ENCODE data around the gene ADARB1. TPM values are rescaled to one million over a fixed set of nuclear protein-coding genes. Genes with fewer than 3 reads are reported as not detected.
A peak's percentile ranks its signal among the peaks of the same experiment; 100 is the strongest.

Gene ADARB1
- total RNA-seq, 1 experiment from 2014 or later = 5.0 TPM

DNA sequence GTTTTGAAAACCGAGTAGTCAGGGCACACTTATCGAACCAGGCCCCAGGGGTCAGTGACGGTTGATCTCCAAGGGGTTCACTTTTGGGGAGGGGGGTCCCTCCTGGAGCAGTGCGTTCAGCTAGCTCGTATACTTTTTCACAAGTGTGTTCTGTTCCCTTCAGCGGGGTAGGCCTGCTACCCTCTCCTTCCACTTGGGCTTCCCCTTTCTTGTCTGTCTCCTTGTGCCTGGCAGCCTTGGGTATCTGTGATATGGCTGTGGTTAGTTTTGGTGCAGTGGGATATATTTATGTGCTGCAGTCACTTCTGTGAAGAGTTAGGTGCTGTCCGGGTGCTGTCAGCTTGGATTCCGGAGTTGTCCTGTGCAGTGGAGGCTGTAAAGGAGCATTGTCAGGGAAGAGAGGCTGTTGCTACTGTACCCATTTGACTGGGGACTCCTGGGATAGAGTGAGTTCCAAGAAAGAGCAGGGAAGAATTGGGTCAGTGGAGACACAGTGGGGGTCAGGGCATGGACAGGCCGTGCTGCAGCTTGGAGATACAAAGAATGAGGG lies 29.7 kb downstream of the ADARB1 start:
- no peak for DNase-seq (ENCODE audit: low read depth)
- in situ Hi-C loops (cut with HindIII; ENCODE audit: low pct_unique_long_range_greater_than_20kb, low sequenced_read_pairs) = no loop called here

DNA sequence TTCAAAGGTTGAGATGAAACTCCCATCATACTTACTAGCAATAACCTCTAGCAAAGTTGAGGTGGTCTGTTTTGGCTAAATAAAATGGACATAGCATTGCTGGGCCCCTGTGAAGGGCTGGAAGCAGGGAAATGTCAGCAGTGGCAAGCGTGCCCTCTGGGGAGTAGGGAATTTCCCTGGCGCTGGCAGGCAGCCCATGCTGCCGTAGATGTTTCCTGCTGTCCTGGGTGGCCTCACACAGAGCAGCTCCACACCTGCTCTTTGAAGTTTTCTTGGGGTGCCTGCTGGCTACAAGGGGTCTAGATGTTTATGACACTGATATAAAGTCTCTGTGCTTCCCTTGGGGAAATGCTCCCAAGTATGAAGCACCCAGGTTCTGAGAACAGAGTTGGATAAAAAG lies 30.2 kb downstream of the ADARB1 start:
- peak; percentile 25 for DNase-seq (ENCODE audit: low read depth)
- in situ Hi-C loops (cut with HindIII; ENCODE audit: low pct_unique_long_range_greater_than_20kb, low sequenced_read_pairs) = no loop called here

DNA sequence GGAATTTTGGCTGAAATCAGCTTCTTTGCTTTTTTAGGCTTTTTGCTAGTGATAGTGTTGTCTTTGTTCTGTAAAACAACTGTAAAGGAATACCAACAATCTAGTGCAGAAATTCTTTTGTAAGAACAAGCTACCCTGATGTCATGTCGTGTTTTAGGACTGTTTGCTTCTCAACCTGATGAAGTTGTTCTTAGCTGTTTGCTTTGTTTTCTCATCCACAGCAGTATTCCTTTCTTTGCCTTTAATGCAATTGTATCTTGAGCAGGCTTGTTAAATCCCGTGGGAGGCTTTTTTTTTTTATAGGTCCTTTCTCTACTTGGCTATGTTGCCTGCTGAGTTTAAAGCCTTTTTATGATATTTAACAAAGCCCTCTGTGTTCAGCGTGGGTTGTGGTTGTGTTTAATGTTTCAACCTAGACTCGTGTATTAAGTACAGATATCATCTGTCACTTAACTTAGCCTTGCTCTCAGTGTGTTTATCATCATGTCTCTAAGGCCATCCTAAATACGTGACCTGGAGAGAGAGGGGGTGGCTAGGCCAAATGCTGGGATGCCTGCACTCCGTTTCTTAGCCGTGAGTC lies 31.6 kb downstream of the ADARB1 start:
- in situ Hi-C loops (cut with HindIII; ENCODE audit: low pct_unique_long_range_greater_than_20kb, low sequenced_read_pairs) = no loop called here
- no peak for DNase-seq (ENCODE audit: low read depth)

DNA sequence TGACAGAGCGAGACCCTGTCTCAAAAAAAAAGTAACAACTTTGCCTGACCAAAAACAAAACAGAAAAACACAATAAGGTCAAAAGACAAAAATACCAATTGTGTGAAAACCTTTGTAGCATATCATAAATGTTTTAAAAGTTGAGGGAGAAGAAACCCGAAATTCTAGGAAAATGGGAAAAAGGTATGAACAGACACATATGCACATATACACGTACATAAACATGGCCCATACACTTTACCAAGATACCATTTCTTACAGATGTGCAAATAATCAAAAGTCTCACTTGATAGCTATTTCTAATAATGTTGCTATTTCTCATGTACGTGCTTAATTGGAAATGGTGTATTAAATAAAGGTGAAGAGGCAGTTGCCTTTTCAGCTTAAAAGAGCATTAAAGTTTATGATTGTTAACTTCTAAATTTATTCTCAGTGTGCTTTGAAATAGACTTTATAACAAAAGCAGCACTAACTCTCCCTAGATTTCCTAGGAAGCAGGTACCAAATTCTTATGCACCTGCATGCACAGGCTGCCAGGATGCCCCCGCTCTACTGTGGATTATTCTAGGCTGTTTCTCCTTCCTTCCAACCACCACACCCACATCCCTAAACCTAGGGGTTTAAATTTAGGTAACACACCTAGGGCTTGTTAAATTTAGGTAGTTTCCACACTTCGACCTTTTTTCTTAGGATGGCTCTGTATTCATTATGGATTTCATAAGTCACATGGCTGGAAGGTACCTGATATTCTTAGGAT lies 33.8 kb downstream of the ADARB1 start:
- in situ Hi-C loops (cut with HindIII; ENCODE audit: low pct_unique_long_range_greater_than_20kb, low sequenced_read_pairs) = no loop called here
- DNase-seq (ENCODE audit: low read depth) = no peak

DNA sequence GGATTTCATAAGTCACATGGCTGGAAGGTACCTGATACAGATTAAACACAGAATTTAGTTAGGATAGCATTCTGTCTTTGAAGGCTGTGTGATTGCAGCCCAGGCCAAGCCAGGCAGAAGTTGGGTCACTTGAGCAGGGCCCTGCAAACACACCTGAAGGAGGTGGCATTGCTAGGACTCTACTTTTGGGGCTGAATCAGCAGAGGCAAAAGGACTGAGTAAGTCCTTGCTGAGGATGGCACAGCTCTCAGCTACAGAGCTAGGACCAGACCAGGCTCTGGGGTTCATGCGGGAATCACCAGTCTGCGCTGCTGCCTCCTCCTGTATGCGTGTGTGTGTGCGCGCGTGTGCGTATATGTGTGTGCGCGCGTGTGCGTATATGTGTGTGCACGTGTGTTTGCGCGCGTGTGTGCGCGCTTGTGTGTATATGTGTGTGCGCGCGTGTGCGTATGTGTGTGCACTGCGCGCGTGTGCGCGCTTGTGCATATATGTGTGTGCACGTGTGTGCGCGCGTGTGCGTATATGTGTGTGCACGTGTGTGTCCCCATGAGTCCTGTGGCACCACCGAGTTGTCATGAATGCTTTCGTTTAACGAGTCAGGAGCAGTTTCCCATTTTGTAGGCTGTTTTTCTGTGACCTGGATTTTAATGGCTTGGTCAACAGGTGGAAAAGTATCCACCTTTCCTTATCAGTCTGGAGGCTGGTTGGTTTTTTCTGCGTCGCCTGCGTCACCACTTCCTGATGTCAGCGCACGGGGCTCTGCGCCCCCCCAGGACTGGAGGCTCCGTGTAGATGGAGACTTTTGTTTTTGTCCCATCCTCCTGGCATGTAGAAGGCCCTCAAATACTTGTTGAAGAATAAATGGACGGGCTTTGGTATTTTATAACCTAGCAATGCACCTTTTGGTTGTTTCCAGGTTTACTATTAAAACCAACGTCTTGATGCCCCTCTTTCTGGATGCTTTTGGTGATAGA lies 34.7 kb downstream of the ADARB1 start:
- DNase-seq (ENCODE audit: low read depth) = no peak
- in situ Hi-C loops (cut with HindIII; ENCODE audit: low pct_unique_long_range_greater_than_20kb, low sequenced_read_pairs) = no loop called here

DNA sequence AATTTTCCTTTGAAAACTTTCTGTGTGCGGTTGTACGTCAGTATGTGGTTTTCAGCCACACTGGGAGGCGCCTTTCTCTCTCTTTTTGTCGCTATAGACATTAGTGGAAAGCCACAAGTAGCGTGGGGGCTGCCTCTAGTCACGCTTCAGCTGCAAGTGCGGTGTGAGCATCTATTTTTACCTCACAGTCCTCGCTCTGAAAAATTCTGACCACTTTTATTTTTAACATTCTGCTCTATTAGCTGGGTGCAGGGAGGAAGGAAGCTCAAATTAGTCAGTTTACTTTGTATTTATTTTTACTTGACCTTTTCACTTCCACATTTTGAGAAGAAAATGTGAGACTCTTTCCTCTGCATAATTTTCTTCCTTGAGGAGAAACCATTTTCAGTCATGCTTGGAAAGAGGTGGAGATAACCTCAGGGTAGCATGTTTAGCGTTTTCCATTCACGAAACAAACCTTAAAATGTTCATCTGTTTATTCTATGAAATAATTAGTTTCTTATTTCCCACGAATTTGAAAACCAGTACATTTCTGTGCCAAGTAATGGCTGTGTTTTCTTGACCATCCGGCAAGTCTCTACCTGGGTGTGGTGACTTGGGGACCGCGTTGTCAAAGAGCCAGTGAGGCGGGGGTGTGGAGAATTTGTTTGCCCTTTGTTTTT lies 35.6 kb downstream of the ADARB1 start:
- no peak for DNase-seq (ENCODE audit: low read depth)
- in situ Hi-C loops (cut with HindIII; ENCODE audit: low pct_unique_long_range_greater_than_20kb, low sequenced_read_pairs) = no loop called here

DNA sequence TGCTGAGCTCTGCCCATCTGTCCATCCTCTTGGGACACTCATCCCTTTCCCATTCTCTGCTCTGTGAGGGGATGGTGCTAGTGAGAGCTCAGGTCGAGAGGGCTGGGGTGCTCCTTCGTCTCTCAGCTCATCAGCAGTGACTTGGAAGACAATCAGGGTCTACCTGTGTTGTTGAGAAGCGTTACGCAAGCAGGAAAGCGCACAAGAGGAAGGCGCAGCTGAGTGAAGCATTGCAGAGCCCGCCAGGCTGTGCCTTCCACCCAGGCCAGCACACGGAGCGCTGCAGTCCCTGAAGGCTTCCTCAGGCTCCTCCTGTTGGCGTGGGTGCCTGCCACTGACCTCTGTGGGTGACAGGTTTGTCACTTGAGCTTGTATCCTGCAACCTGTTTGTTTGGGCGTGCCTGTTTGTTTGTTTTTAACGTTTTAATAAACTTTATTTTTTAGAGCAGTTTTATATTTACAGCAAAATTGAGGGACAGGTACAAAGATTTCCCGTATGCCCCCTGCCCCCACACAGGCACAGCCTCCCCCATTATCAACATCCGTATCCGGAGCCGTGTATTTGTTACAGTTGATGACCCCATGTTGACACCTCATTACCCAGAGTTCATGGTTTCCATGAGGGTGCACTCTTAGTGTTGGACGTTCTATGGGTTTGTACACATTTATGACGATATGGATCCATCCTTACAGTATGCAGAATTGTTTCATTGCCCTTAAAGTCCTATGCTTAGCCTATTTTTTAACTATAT lies 36.7 kb downstream of the ADARB1 start:
- DNase-seq (ENCODE audit: low read depth) = no peak
- in situ Hi-C loops (cut with HindIII; ENCODE audit: low pct_unique_long_range_greater_than_20kb, low sequenced_read_pairs) = no loop called here

DNA sequence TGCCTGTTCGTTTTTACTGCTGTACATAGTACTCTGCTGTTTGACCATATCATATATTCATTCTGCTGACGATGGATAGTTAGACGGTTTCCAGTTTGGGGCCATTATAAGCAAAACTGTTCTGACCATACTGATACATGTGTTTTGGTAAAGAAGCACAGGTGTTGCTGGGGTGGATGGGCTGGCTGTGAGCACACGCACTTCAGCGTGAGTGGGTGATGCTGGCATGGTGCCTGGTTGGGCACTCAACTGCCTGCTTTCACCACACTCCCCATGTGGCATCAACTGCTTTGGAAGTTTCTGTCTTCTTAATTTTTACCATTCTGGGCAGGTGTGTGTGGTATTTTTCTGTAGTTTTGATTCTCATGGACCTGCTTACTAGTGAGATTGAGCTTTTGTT lies 37.3 kb downstream of the ADARB1 start:
- in situ Hi-C loops (cut with HindIII; ENCODE audit: low pct_unique_long_range_greater_than_20kb, low sequenced_read_pairs) = no loop called here
- no peak for DNase-seq (ENCODE audit: low read depth)

DNA sequence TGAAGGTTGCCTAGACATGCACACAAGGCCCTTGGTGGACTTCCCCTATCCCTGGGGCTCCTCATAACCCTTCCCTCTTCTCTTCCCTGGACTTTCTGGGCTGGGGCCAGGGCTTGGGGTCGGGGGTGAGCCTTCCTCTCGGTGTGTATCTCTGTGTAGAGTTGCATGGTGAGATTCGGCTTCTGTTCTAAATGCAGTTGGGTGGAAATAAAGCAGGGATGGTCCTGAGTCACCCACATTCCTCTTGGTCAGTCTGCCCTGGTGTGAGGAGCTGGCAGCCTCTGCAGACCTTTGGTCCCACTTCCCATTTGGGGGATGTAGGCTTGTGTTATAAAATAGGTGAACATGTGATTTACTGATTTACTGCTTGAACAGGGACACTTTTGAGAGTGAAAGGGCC lies 38.0 kb downstream of the ADARB1 start:
- in situ Hi-C loops (cut with HindIII; ENCODE audit: low pct_unique_long_range_greater_than_20kb, low sequenced_read_pairs) = no loop called here
- no peak for DNase-seq (ENCODE audit: low read depth)

DNA sequence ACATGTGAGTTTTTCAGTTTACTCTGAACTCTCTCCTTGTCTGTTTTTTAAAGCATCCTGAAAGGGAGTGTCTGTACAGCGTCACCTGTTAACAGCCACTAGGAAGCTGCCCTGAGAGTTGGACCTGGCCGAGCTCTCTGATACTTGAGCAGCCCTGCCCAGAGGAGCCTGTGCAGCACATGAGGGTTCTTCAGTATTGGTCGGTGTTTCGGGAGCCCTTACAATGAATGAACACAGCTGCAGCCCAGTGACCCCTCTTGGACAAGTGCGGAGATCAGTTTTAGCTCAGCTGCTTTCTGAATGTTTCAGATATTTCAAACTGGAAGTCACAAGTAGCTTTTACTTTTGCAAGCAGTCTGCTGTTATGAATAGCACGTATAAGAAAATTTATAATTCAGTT lies 39.2 kb downstream of the ADARB1 start:
- in situ Hi-C loops (cut with HindIII; ENCODE audit: low pct_unique_long_range_greater_than_20kb, low sequenced_read_pairs) = no loop called here
- no peak for DNase-seq (ENCODE audit: low read depth)

DNA sequence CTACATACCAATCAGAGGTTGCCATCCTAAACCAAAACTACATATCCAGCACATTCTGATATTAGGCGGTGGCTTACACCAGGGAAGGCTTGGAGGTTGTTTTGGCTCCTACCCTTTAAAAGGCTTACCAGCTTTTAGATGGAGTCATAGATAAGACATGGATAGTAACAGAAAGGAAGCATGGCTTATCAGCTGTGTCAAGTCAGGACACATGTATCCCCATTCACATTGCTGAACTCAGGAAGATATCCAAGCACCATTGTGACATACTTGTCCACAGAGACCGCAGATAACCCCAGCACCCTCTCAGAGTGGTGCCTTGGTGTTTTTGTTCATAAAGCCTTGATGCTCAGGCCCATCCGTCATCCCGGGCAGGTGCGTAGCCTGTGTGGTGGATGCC lies 39.7 kb downstream of the ADARB1 start:
- in situ Hi-C loops (cut with HindIII; ENCODE audit: low pct_unique_long_range_greater_than_20kb, low sequenced_read_pairs) = no loop called here

DNA sequence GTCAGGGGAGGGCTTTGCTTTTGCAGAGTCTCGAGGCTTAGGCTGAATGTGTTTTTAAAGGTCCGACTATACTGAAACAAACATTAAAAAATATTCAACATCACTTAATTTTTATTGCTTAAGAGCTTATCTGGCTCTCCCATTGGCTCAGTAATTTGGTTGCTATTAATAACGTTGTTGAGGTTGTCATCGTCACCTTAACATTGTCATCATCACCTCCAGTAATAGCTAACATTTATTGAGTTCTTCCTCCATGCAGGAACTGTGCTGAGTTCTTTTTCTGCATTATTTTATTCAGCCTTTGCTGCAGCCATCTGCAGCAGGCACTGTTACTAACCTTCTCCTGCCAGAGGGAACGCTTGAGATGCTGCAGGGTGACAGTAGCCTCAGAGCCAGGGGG lies 40.1 kb downstream of the ADARB1 start:
- in situ Hi-C loops (cut with HindIII; ENCODE audit: low pct_unique_long_range_greater_than_20kb, low sequenced_read_pairs) = no loop called here
- DNase-seq (ENCODE audit: low read depth) = no peak

More for the DNA sequence above, 39.7 kb downstream of the ADARB1 start:
- no peak for DNase-seq (ENCODE audit: low read depth)

DNA sequence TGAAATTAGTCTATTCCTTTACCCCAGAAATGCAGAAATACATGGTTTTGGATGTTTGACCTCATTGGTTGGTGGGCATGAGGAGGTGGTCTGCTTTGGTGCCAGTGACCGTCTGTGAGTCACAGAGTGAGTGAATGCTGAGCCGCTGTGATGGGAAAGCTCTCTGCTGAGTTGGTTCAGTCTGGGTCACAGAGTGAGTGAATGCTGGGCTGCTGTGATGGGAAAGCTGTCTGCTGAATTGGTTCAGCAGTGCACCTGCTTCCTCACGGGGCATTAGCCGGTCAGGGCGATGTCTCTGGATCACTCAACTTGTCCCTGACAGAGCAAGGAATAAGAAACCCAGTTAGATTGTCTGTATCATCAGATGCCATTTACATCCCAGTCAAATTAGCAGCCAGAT lies 40.8 kb downstream of the ADARB1 start:
- in situ Hi-C loops (cut with HindIII; ENCODE audit: low pct_unique_long_range_greater_than_20kb, low sequenced_read_pairs) = no loop called here
- DNase-seq (ENCODE audit: low read depth) = no peak

DNA sequence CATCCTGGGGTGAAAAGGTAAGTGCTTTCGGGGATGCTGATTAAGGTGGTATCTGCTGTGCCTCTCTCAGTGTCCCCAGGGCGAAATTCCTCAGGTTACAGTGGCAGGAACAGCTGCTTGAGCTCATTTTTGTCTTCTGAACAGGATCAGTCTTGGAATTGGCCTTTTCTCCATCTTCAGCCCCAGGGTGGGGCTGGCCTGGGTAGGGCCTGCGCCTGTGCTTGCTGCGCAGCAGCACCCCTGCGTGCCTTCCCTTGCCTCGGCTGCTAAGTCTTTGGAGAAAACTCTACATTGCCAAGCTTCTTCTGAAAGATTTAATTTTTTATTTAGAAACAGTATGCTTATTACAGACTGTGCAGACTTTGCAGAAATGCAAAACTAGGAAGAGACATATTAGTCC lies 41.7 kb downstream of the ADARB1 start:
- in situ Hi-C loops (cut with HindIII; ENCODE audit: low pct_unique_long_range_greater_than_20kb, low sequenced_read_pairs) = no loop called here
- DNase-seq (ENCODE audit: low read depth) = no peak

DNA sequence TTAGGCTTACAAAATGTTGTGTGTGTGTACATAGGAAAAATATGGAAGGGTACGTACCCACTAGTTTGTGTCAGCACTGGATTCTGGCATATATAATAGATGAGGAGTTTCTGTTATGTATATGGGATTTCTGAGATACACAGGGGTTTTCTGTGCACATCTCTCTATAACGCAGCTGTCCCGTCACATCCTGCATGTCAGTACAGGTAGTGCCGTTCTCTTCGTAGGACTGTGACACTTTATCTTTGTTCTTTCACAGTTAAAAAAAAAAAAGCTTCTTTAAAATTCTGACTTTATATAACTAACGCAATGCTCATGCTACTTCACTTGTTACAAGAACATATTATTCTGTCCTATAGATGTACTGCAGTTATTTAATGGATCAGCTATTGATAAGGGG lies 42.9 kb downstream of the ADARB1 start:
- in situ Hi-C loops (cut with HindIII; ENCODE audit: low pct_unique_long_range_greater_than_20kb, low sequenced_read_pairs) = no loop called here

DNA sequence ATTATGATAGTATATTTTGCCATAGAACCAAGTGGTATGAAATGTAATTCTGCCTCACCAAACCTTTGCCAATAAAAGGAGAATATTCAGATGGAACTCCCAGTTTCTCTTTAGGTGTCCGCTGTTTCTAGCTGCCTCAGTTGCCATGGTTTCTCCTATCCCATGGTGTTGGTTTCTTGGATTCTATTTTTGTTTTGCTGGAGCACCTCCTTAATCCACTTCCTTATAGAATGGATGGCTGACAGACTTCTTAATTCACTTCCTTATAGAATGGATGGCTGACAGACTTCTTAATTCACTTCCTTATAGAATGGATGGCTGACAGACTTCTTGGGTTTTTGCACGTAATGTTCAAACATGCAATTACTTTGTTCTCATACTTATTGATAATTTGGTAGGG lies 43.7 kb downstream of the ADARB1 start:
- no peak for DNase-seq (ENCODE audit: low read depth)
- in situ Hi-C loops (cut with HindIII; ENCODE audit: low pct_unique_long_range_greater_than_20kb, low sequenced_read_pairs) = no loop called here

More for the DNA sequence above, 42.9 kb downstream of the ADARB1 start:
- DNase-seq (ENCODE audit: low read depth) = no peak

DNA sequence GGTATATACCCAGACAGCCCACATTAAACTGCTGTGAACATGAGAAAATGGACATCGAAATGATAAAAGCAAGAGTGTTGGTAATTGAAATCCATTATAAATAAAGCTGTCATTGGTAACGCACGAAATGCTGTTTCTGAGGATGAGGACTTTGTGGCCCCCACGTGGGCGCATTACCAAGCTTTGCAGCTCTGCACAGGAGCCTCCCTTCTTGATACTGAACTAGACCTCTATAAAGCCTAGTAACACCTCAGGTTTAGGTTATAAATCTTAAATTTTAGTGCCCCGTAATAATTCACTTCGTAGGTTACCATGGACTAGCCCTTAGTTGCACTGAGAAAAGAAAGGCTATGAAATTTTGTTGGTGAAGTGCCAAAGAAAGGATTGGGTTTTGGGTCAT lies 45.4 kb downstream of the ADARB1 start:
- no peak for DNase-seq (ENCODE audit: low read depth)
- in situ Hi-C loops (cut with HindIII; ENCODE audit: low pct_unique_long_range_greater_than_20kb, low sequenced_read_pairs) = no loop called here

DNA sequence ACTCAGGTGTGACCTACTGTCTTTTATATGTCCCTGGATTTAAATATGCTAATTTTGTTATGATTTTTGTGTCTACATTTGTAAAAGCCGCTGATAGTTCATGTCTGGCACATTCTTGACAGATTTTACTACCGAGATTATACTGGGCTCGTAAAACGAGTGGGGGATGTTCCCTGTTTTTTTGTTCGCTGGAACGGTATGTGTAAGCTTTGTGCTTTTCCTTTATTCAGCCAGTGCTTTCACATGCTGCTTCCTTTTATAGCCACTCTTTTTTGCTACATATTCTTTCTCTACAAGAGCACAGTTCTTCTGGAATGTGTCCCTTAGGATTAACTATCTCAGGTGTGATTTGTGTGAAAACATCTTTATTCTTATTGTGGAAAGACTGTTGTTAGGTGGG lies 46.6 kb downstream of the ADARB1 start:
- in situ Hi-C loops (cut with HindIII; ENCODE audit: low pct_unique_long_range_greater_than_20kb, low sequenced_read_pairs) = no loop called here
- no peak for DNase-seq (ENCODE audit: low read depth)
